Sigmoid colon (tissue), 4 donors: ENCODE measurements around the gene TFIP11.

ENCODE experiments used
- POLR2A ChIP-seq, 2 donors: fragments of 450-650 bp; IDR thresholded peaks; one replicate each; pipeline ENCODE4 v1.6.1; 2016; ENCODE audit warnings: antibody characterized with exemption in 2 of 2, mild to moderate bottlenecking in 2 of 2, moderate library complexity in 2 of 2
- POLR2AphosphoS5 ChIP-seq, 4 donors: sonication (generic); formaldehyde crosslinking; IDR thresholded peaks; one replicate each; pipeline ENCODE4 v1.6.1; 2017; ENCODE audit warnings: antibody characterized with exemption in 4 of 4
- TF ChIP-seq, protein P1 (sequence below), 4 experiments: fragments of 450-650 bp in 3 of 4; fragments of 200-600 bp in 1 of 4; IDR thresholded peaks; one replicate each; pipeline ENCODE4 v1.5.1; 2016 to 2019; ENCODE audit warnings: antibody characterized with exemption in 4 of 4, mild to moderate bottlenecking in 3 of 4, moderate library complexity in 2 of 4

DNA sequence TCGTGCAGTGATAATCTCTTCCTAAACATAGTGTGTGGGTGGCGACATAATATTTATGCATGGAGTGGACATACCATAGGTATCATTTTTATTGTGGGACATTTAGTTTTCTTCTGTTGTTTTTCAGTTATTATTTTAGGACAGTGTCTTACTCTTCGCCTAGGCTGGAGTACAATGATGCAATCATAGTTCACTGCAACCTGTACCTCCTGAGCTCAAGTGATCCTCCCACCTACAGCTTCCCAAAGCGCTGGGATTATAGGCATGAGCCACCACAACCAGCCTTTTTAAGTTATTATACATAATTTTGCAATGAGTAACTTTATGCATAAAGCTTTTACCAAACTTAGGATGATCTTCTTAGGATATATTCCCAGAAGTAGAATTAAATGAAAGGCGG lies 25.9 kb downstream of the TFIP11 start:
- TF ChIP-seq, protein P1, sequence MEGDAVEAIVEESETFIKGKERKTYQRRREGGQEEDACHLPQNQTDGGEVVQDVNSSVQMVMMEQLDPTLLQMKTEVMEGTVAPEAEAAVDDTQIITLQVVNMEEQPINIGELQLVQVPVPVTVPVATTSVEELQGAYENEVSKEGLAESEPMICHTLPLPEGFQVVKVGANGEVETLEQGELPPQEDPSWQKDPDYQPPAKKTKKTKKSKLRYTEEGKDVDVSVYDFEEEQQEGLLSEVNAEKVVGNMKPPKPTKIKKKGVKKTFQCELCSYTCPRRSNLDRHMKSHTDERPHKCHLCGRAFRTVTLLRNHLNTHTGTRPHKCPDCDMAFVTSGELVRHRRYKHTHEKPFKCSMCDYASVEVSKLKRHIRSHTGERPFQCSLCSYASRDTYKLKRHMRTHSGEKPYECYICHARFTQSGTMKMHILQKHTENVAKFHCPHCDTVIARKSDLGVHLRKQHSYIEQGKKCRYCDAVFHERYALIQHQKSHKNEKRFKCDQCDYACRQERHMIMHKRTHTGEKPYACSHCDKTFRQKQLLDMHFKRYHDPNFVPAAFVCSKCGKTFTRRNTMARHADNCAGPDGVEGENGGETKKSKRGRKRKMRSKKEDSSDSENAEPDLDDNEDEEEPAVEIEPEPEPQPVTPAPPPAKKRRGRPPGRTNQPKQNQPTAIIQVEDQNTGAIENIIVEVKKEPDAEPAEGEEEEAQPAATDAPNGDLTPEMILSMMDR (IDR thresholded peaks at IDR 0.05): no peak
- no peak for TF ChIP-seq POLR2AphosphoS5 (IDR thresholded peaks at IDR 0.05)
- no peak for TF ChIP-seq POLR2A (IDR thresholded peaks at IDR 0.05)
